ENCODE results near the gene TMEM51.

Gene TMEM51

GRCh38 chr1:15153184-15153841 is at the start of gene TMEM51:
Gene TMEM51 (plus strand): TSS chr1:15153747. CDS start chr1:15215088, 61,341 bp downstream.
- no peak for DNase-seq

GRCh38 chr1:15103906-15104305 is 49.6 kb upstream of the TMEM51 start:
- DNase-seq = no peak

- no peak for DNase-seq
These were observed 48.8 kb upstream of the TMEM51 start for GRCh38 chr1:15104768-15105167.

GRCh38 chr1:15106608-15107007 is 46.9 kb upstream of the TMEM51 start:
- no peak for DNase-seq

GRCh38 chr1:15107058-15107687 is 46.4 kb upstream of the TMEM51 start:
- no peak for DNase-seq

GRCh38 chr1:15107911-15108310 is 45.6 kb upstream of the TMEM51 start:
- no peak for DNase-seq

GRCh38 chr1:15110128-15110866 is 43.2 kb upstream of the TMEM51 start:
- no peak for DNase-seq

- DNase-seq = no peak
These were observed 42.7 kb upstream of the TMEM51 start for GRCh38 chr1:15110867-15111230.

- DNase-seq = no peak
These were observed 40.4 kb upstream of the TMEM51 start for GRCh38 chr1:15113146-15113545.

- no peak for DNase-seq
These were observed 38.7 kb upstream of the TMEM51 start for GRCh38 chr1:15114884-15115283.

- DNase-seq = no peak
These were observed 37.8 kb upstream of the TMEM51 start for GRCh38 chr1:15115542-15116330.

GRCh38 chr1:15116966-15117365 is 36.6 kb upstream of the TMEM51 start:
- no peak for DNase-seq

- DNase-seq = no peak
These were observed 35.7 kb upstream of the TMEM51 start for GRCh38 chr1:15117671-15118325.

- no peak for DNase-seq
These were observed 35.0 kb upstream of the TMEM51 start for GRCh38 chr1:15118579-15118978.

- DNase-seq = no peak
These were observed 33.1 kb upstream of the TMEM51 start for GRCh38 chr1:15120251-15120945.

GRCh38 chr1:15122331-15122730 is 31.2 kb upstream of the TMEM51 start:
- DNase-seq = no peak

GRCh38 chr1:15123270-15123669 is 30.3 kb upstream of the TMEM51 start:
- DNase-seq = no peak

GRCh38 chr1:15123925-15124324 is 29.6 kb upstream of the TMEM51 start:
- no peak for DNase-seq

- no peak for DNase-seq
These were observed 29.0 kb upstream of the TMEM51 start for GRCh38 chr1:15124362-15125100.

GRCh38 chr1:15125101-15125745 is 28.3 kb upstream of the TMEM51 start:
- DNase-seq = no peak

GRCh38 chr1:15128077-15128476 is 25.5 kb upstream of the TMEM51 start:
- DNase-seq = no peak

Data from KG1 (cell line).